IPS DF 4.7 (cell line): ENCODE data around the gene RFX8.

Experiments used
- DNase-seq: peaks from one replicate; pipeline ENCODE4 v3.0.0-alpha.2; 2013; ENCODE audit warnings: low spot score; ENCODE audit errors: extremely low read depth

Gene RFX8

GRCh38 chr2:101383016-101383541, 91.8 kb downstream of the RFX8 start:
- DNase-seq, result no peak

DNA sequence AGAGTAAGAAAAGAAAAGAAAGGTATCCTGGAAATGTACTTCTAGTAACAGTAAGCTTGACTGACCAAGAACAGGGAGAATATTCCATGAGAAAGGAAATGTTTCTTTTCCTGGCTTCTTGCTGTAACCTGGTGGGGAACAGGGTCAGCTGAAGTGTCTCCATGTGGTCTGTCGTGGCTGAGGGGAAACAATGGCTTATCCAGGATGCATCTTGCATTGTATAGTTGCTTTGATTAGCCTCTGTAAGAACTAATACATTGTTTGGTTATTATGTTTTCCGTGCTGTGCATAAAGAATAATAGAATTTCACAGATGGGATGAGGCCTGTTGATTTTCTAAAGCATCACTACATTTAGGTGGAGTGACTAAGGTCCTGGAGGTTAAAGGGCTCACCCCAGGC, 92.5 kb downstream of the RFX8 start:
- no peak for DNase-seq

- DNase-seq, result no peak
Observed at GRCh38 chr2:101380376-101380775, 94.5 kb downstream of the RFX8 start.

GRCh38 chr2:101379091-101379490, 95.8 kb downstream of the RFX8 start:
- DNase-seq, result no peak

DNA sequence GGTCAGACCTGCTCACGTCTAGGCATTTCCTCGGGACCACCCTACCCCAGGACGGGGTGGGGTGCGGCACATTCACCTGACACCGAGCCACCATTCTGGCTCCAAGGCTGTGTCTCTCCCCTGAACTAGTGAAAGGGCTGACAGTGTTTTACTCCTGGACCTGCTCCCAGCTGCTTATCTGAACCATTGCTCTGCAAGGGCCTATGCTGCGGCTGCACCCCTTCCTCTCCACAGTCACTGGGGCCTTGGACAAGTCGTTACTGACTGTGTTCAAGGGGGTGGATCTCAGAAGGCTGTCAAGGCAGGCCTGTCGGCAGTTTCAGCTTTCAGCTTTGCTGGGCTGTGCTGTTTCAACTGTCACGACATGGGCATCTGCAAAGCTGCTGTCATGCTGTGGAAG, 99.3 kb downstream of the RFX8 start:
- no peak for DNase-seq

- DNase-seq, result no peak
Observed at GRCh38 chr2:101374821-101375561, 99.9 kb downstream of the RFX8 start.

- no peak for DNase-seq
Observed at GRCh38 chr2:101372792-101373191, 102.1 kb downstream of the RFX8 start.

- no peak for DNase-seq
Observed at GRCh38 chr2:101371636-101372035, 103.3 kb downstream of the RFX8 start.

DNA sequence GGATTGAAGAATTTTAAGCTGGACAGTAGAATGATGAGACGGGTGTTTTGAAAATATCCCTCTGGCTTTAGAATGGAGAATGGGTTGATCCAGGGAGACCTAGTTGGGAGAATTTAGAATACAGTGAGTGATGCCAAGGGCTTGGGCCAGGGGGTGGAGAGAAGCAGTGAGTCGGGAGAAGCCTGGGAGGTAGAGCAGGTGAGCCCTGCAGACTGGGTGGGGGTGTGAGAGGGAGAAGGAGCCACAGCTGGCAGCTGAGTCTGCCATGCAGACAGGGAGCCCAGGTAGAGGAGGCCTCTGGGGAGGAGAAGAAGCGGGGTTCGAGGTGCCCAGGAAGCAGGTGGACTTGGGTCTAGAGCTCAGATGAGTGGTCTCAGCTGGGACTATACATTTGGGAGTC, 105.8 kb downstream of the RFX8 start:
- no peak for DNase-seq

GRCh38 chr2:101368376-101368775, 106.5 kb downstream of the RFX8 start:
- no peak for DNase-seq

DNA sequence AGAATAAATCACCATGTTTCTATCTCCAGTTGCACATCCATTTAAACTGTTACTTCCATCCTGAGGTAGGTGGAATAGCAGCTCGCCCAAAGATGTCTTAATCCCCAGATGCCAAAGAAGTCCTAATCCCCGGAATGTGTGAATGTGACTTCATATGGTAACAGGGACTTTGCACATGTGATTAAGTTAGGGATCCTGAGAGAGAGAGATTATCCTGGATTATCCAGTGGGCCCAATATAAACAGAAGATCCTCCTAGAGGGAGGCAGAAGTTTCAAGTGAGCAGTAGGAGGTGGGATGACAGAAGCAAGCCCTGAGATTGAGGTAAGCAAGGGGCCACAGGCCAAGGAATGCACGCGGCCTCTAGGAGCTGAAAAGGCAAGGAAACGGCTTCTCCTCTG, 107.4 kb downstream of the RFX8 start:
- no peak for DNase-seq

DNA sequence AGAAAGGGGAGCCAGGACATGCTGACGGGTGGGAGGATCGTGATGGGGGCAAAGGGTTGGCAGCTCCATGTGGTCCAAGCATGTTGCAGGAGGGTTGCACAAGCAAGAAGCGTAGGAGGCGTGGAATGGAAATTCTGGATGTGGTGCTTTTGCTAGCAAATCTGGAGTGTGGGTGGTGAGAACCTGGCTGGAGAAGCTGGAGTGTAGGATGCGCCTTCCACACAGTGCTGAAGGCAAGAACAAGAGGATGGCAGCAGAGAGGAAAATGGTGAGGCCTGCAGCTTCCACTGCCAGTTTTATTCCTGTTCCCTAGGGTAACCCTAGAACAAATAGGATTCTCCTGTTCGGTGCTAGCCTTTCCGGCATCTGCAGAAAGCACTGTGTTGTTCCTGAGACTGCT, 110.0 kb downstream of the RFX8 start:
- no peak for DNase-seq

DNA sequence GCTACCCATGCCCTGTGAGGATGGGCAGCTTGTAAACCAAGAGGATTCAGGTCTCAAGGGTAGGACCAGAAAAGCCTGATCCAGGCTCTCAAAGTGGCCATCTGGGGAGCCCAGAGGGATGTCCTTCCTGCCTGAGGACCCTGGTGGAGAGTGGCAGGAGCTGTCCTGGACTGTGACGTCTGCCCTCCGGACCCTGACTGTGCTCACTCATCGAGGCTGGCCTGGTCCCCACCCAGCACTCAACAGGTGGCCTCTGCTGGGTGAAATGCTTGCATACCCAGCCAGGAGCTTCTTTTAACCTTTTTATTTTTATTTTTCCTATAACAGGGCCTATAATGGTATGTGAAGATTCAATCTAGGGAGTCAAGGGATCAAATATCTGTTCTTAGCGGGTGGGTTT, 112.1 kb downstream of the RFX8 start:
- no peak for DNase-seq

DNA sequence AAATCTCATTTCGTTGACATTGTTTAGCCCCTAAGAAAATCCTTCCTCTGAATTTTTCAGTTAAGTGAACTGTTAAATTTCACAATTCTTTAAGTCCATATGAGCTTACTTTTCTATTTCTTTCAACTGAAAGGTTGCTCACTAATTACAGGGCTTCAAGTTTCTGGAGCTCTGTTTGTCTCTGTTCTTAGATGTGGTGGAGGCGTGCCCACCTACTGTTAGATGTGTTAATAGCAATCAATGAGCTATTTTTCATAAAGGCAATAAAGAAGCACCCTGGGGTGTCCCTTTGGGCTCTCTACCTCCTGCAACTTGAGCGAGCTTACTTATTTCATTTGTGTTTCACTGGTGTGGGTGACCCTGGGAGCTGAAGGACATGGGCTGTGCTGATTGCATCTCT, 112.6 kb downstream of the RFX8 start:
- DNase-seq, result no peak

GRCh38 chr2:101361522-101361921, 113.4 kb downstream of the RFX8 start:
- no peak for DNase-seq

- DNase-seq, result no peak
Observed at GRCh38 chr2:101361121-101361520, 113.8 kb downstream of the RFX8 start.

- no peak for DNase-seq
Observed at GRCh38 chr2:101360232-101360631, 114.7 kb downstream of the RFX8 start.

DNA sequence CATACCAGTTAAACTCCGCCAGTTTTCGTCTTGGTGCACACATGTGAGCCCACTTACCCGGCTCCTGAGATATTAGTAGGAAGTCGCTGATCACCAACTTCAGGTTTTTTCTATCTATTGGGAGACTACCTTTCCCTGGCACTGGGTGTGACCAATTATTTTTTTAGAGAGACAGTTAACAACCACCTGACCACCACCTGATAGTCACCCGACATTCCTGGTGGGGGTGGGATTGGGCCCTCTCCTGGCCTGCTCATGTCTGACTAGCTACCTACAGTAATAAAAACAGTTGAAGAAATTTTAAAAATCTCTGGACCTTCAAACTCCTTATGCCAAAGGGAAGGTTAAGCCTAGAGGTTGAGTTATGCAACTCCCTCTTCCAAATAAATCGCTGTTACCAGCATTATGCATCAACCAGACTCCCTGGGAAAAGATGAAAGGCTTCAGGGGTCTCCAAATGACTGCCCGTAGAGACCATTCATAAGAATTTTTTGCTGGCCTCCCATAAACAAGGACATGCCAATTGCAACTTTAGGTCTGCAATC, 115.4 kb downstream of the RFX8 start:
- no peak for DNase-seq

- DNase-seq, result no peak
Observed at GRCh38 chr2:101357376-101357775, 117.5 kb downstream of the RFX8 start.

GRCh38 chr2:101356521-101356920, 118.4 kb downstream of the RFX8 start:
- no peak for DNase-seq

GRCh38 chr2:101356055-101356454, 118.9 kb downstream of the RFX8 start:
- no peak for DNase-seq

- DNase-seq, result no peak
Observed at GRCh38 chr2:101355401-101356054, 119.4 kb downstream of the RFX8 start.
